GM19468 (cell line): ENCODE measurements around the gene SETD3.

Source experiments
- ATAC-seq: cut with Tn5 transposase; IDR thresholded peaks from one replicate; pipeline ENCODE4 v1.9.1; 2021; ENCODE audit warnings: mild to moderate bottlenecking, moderate library complexity, moderate number of reproducible peaks; ENCODE audit not compliant: unreplicated experiment; ENCODE audit errors: extremely low read depth

The SETD3 gene

DNA sequence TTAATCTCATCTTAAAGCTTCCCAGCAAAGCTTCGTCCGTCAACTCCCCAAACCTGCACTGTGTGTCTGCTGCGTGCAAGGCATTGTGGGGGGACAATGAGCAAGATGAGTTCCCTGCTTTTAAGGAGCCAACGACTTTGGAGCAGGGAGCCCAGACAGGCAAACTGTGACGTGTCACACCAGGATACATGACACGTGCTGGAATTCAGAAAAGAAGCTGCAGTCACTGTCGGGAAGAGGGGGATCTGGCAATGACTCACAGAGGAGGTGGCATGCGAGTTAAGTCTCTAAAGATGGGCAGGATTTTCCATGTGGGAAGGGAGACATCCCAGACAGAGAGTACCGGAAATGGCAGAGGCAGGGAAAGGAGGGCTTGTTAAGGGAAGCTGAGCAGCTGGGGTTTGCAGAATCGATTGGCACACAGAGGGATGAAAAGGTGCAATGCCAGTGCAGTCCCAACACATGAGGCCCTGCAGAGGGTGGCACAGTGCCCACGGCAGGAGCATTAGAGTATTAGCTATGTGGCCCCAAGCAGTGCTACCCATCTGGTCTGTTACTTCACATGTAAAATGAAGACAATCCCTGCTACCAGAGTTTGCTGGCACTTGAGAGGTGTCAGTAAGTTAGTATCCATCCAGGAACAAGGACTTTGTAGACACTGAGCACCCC lies 52.9 kb downstream of the SETD3 start:
- ATAC-seq, result no peak

DNA sequence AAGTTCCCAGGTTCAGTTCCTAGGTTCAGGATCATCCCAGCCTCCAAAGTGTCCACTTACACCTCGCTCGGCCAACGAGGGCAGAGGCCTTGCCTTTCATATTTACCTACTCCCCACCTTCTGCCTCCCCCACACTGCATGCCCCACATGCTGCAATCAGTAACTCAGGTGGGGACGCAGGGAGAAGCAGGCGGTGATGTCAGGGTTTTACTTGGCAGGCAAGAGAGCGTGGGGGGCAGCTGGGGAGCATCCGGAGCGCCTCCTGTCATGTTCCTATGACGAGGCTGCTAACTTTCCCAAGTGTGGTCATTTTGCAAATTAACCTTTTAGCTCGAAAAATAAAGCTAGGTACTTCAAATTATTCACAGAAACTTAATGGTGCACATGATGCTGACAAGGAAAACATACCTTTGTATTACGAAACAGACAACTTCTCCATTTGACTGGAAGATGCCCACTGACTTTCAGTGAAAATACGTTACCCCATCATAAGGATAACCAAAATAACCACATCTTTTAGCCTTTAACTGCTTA lies 53.8 kb downstream of the SETD3 start:
- ATAC-seq, result no peak

DNA sequence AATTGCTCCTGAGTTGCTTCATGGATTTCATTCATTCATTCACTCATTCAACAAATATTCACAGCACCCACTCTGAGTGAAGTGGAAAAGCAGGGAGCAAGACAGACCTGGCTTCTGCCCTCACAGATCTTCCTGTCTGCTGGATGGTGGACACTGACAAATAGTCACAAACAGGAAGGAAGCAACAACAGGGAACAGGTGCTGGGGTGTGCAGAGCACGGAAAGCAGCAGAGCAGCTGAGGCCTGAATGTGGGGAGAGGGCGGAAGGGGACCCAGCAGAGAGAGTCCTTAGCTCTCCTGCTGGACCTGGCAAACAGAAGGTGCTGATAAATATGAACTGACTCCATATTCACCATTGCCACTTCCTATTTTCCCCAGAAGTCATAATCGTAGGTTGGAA lies 54.4 kb downstream of the SETD3 start:
- ATAC-seq, result no peak

DNA sequence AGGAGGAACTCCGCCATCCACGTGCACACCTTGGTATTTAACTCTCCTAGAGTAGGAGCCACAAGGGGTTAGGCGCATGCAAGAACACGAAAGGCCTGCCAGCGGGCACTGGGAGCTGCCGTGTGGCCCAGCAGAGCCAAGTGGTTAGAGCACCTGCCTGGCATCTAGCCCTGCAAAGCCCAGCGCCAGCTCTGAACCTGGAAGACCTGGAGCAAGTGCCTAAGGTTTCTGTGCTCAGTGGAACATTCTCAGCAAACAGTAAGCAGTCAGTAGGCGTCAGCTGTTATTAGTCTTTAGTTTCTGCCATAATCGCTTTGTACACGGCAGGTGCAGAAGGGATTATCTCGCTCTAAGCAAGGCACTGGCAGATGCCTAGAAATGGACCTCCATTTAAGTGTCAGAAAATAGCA lies 55.4 kb downstream of the SETD3 start:
- ATAC-seq, result no peak

GRCh38 chr14:99424306-99424877 lies 56.3 kb downstream of the SETD3 start:
- ATAC-seq, result no peak

GRCh38 chr14:99423434-99423833 lies 57.2 kb downstream of the SETD3 start:
- ATAC-seq, result no peak

DNA sequence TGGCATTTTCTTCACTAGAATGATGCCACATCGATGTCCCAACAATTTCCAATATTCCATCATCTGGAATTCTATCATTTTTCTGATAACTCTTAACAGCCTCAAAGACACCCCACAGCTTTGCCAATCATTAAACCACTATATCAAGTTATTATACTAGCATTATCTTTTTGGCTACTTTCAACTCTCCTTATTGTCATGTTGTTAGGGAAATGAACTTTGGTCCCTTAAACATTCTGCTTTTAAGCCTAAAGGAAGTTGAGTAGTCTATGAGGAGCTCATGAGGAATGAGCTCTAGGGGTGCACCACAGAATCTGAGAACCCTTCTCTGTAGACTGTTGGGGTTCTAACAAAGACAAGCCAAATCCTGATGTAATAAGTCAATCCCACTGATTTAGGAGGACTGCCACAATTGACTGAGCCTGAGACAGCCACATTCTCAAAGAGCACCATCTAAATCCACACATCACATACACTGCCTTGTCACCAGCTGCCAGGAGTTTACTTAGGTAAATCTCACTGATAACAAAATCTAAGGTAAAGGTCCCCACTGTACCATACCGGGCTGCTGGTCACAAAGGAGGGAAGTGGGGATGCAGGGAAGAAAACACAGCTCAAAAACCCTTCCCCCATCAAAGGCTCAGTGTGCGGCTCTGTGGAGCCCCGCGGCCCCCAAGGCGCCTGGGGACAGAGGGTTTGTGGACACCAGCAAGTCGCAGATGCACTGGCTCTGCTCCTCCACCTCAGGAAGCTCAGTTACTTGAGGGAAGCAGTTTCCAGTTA lies 58.2 kb downstream of the SETD3 start:
- ATAC-seq, result no peak

DNA sequence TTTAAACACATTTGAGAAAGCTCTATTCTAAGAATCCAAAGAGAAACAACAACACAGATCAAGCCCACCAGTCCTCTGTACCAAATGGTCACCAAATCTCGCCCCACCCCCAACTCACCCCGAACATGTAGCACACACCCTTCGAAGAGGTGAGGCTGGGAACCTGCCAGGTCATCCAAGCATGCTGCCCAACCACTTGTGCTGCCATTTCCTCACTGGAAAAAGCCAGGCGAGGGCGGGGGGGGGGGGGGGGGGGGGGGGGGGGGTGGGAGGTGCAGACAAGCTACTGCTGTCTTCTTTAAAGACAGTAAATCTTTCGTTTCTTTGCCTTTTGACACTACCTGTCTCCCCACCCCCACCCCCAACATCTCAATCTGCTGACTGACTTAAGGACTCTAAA lies 59.9 kb downstream of the SETD3 start:
- ATAC-seq, result no peak

DNA sequence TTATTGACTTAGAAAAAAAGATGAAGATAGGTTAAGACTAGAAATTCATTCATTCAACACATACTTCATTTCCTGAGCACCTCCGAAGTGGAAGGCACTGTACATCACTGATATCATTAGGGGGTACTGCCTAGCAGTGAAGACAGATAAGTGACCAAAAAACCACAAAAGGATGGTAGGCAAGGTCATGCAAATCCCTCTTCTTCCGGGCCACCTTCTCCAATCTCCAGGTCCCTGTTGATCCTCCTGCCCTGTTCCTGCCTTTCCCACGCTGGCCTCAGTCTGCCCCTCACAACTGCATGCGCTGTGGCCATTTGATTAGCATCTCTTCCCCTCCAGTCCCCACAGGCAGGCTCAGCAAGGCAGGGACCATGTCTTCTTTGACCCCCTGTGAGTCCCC lies 60.8 kb downstream of the SETD3 start:
- no peak for ATAC-seq

GRCh38 chr14:99418242-99418641 lies 62.4 kb downstream of the SETD3 start:
- no peak for ATAC-seq

DNA sequence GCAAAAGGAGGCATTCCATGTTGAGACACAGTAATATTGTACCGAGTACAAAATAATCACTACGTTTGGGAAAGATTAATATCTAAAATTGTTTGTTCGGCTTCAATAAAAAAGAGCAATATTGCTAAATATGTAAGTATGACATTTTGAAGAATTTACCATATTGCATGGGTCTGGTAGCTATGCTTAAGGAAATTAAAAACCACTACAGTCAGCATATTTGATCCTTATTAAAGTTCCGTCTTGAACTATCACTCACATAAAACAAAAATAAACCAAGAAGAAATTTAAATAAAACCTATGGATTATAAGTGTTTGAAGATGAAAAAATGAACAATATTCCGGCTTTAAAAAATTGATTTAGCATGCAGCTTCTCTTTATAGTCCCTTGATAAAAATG lies 63.8 kb downstream of the SETD3 start:
- ATAC-seq, result no peak

DNA sequence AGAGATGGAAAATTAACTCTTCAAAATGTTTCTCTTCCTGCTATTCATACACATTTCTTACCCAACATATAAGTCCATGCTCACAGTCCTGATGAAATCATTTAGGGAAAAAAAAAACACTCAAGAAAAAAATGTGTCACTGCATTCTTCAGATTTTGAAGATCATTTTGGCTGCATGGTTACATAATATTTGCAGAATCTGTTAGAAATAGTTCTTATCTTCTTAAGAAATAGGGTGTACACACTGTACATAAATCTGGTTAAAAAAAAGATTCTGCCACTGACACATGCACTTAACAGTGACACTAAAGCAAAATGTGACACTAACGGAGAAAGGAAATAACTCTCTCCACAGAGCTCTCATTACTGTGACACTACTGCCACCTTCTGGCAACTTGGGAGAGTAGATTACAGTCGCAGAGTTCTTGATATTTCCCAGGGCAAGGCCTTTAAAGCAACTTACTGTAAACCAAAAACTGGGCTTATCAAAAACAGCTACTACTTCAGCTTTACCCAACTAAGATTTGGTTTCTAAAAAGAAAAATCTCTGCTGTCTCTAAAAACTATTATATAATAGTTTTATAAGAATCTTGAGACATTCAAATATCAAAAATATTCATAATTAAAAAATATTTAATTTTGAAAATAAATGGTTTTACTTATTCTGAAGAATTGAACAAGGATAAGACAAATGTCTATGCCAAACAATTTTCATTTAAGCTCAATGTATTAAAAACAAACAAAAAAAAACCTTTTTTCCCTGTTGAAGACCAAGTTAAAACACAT lies 65.0 kb downstream of the SETD3 start:
- ATAC-seq, result peak; percentile 80

GRCh38 chr14:99413911-99414310 lies 66.7 kb downstream of the SETD3 start:
- no peak for ATAC-seq

GRCh38 chr14:99413172-99413571 lies 67.5 kb downstream of the SETD3 start:
- ATAC-seq, result no peak

DNA sequence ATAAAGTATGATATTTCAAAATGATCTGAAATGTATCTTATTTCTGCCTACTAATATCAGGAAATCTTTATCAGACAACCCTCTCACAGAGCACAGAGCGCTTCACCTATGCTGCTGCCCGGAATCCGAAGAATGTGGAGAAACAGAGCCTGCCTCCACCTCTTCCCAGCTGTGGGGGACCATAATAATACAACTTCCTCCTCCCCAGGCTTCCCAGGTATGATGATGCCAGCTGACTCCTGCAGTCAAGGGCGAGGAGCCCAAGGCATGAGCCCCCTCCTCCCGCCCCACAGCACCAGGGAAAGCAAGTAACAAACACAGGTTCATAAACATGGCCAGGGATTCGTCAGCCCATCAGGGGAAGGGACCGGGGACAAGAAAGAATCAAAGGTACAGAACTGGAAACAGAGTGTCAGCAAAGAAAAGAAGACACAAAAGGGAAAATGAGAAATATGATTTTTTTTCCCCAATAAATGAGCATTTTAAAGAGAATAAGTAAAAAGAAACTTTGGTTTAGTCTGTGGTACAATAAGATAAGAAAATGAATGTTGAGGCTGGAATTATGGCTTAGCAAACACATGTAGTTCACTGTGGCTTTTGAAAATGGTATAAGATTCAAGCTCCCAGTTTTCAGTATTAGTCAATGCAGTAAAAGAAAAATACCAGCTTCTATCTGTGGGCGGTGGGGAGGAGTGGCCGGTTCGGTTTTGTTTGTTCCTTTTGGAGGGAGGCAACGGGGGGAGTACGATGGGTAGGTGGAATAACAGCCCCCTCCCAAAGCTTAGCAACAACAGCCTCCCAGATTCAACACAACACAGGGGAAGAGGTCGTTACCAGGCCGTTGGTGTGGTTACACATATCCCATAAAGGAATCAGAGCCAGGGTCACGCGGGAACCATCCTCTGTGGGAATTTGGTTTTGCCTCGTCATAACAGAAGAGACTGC lies 68.3 kb downstream of the SETD3 start:
- ATAC-seq, result no peak

GRCh38 chr14:99410019-99410418 lies 70.6 kb downstream of the SETD3 start:
- ATAC-seq, result no peak

DNA sequence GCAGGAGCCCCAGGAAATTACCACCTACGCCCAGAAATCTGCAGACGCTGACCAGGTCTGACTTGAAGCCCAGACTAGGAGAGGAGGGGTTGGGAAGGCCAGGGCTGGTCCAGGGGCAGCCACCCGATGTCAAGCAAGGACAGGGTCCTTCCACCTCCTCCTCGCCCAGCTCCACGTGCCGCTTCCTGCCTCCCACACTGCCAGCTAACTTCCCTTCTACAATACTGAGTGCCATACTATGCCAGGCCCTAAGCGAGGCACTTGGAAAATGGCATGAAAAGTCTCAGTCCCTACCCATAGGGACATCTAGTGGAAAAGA lies 71.7 kb downstream of the SETD3 start:
- no peak for ATAC-seq

DNA sequence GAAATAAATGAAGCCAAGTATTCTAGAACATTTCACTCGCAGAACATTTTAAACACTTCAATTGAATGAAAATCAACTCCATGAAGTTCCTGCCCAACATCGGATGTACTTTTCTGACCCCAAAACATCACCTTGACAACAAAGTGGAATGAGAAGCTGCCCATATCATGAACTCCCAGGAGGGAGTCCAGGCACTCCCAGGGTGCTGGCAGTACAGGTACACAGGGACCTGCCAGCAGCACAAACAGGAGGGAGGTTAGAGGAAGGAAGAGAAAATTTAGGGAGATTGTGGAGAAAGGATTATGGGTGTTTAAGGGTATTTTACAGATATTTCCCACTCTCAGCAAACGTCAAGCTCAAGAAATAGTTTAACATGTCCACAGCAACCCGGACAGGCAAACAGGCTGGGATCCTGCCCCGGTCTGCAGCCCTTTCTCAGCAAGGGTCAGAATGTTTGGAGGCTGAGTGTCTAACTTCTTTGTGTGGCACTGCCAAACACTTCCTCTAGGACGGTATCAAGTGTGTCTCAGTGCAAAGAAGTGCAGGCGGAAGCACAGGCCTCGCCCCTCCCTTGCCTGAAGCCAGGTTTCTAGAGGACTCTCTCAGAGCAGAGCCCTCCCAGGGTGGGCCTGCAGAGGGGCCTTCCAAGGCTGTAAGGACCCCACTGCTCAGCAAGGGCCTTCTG lies 72.2 kb downstream of the SETD3 start:
- ATAC-seq, result no peak

DNA sequence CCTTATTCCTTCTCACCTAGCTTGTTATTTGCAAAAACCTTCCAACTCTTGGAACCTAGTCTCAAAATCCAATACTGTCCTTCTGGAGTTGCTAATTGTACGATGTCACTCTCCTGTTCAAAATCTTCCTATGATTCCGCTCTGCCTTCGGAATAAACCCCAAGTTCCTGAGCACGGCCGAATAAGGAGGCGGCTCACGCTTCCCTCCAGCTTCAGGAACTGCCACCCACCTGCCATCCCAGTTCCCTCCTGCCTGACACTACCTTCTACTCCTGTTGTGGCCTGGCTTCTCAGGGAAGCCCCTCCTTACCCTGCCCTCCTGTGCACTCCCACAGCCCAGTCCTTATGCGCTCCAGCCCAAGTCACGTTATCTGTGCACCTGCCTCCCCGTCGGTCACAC lies 73.2 kb downstream of the SETD3 start:
- no peak for ATAC-seq
